Activated naive CD8-positive, alpha-beta T cell (primary cell): ENCODE data around the gene PRRX2.

Experiments used
- H3K27ac Mint-ChIP-seq: one replicate; pipeline ENCODE4 v1.8.0; 2021; ENCODE audit warnings: mixed read lengths
- H3K27me3 Mint-ChIP-seq: one replicate; pipeline ENCODE4 v1.8.0; 2021; ENCODE audit warnings: mixed read lengths
- H3K36me3 Mint-ChIP-seq: one replicate; pipeline ENCODE4 v1.8.0; 2021; ENCODE audit warnings: mixed read lengths
- H3K4me1 Mint-ChIP-seq: one replicate; pipeline ENCODE4 v1.8.0; 2021; ENCODE audit warnings: low read depth, mixed read lengths
- H3K4me3 Mint-ChIP-seq: one replicate; pipeline ENCODE4 v1.8.0; 2021; ENCODE audit warnings: mild to moderate bottlenecking, mixed read lengths
- H3K9me3 Mint-ChIP-seq: one replicate; pipeline ENCODE4 v1.8.0; 2021; ENCODE audit warnings: low read depth, mixed read lengths

Gene PRRX2

GRCh38 chr9:129675620-129676019 lies 10.2 kb downstream of the PRRX2 start:
- Mint-ChIP-seq H3K36me3 (no peaks in the 10 kb centered on the region), H3K27me3 (peaks cover 6% of the 10 kb centered on the region), H3K4me3 (no peak overlapping the region), H3K9me3 (no peaks in the 10 kb centered on the region), H3K4me1 (no peaks in the 10 kb centered on the region), H3K27ac (no peak overlapping the region)

DNA sequence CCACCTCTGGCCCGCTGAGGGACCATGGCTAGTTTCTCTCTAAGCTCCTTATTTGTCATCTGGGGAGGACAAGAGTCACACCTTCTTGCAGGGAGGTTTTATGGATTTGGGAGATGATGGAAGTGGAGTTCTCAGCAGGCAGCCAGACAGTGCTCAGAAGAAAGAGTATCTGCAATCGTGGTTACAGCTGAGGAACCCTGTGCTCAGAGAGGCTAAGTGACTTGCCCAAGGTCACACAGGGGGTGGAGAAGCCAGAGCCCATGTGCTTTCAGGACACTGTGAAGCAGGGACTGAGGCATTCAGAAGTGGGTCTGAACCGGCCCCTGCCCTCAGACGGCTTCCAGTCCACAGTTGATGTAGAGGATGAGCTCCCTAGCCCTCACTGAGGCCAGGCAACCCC lies 10.8 kb downstream of the PRRX2 start:
- Mint-ChIP-seq H3K9me3 (no peaks in the 10 kb centered on the region), H3K36me3 (no peaks in the 10 kb centered on the region), H3K4me1 (no peaks in the 10 kb centered on the region), H3K4me3 (no peak overlapping the region), H3K27ac (no peak overlapping the region), H3K27me3 (peaks cover 10% of the 10 kb centered on the region)

DNA sequence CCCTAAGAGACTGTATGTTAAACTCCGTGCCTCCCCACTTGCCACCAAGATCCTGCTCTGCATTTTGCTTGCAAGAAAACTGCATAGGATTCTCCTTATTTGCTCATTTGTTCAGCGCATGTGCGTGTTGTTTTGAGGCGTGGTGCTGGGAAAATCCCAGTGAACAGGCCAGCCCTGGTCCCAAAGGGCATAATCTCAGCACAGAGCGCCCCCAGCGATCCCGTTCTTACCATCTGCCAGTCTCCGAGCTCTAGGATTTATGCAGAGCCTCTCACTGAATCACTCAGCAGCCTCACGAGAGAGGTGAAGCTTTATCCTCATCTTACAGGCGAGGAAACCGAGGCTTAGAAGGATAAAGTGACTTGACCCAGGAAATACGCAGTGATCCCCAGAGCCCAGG lies 11.5 kb downstream of the PRRX2 start:
- no peaks in the 10 kb centered on the region for H3K4me1 Mint-ChIP-seq
- no peak overlapping the region for H3K27ac Mint-ChIP-seq
- H3K27me3 Mint-ChIP-seq: peaks cover 10% of the 10 kb centered on the region
- no peak overlapping the region for H3K4me3 Mint-ChIP-seq
- H3K36me3 Mint-ChIP-seq: no peaks in the 10 kb centered on the region
- H3K9me3 Mint-ChIP-seq: no peaks in the 10 kb centered on the region

DNA sequence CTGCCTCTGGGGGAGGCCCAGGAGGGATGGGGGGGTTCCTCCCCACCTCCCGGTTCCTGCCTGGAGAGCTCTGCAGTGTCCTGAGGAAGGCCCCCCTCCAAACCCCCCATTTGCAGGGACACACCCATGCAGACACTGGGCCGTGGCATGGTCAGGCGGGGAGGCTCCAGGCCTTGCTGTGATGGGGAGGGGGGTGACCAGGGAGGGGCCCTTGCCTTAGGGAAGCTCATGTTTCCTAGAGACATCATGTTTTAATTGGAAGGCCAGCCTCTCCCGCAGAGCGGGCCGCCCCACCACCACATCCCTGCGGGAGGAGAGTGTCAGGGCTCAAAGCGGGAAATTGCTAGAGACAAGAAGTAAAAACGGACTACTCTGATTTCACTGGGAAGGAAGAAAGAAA lies 12.0 kb downstream of the PRRX2 start:
- H3K4me1 Mint-ChIP-seq: no peaks in the 10 kb centered on the region
- no peak overlapping the region for H3K27ac Mint-ChIP-seq
- H3K4me3 Mint-ChIP-seq: no peak overlapping the region
- peaks cover 10% of the 10 kb centered on the region for H3K27me3 Mint-ChIP-seq
- H3K36me3 Mint-ChIP-seq: no peaks in the 10 kb centered on the region
- H3K9me3 Mint-ChIP-seq: no peaks in the 10 kb centered on the region

DNA sequence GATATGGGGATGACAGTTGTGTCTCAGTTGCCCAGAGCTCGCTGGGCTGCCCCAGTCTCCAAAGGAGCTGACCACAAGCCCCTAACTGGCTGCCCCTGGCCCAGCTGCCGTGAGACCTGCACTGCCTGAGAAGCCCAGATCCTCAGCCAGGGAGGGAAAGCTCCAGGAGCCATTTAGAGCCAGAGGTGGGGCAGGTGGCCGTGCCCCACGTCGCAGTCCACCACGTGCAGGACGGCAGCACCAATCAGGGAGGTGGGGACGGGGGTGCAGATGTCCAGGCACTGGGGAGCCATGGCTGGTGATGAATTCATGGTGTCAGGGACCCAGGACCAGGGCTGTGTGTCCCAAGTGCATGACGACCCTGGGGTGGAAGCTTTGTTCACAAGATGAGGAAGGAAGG lies 13.4 kb downstream of the PRRX2 start:
- Mint-ChIP-seq H3K36me3 (no peaks in the 10 kb centered on the region), H3K4me1 (no peaks in the 10 kb centered on the region), H3K9me3 (no peaks in the 10 kb centered on the region), H3K4me3 (no peak overlapping the region), H3K27me3 (peaks cover 10% of the 10 kb centered on the region), H3K27ac (no peak overlapping the region)

GRCh38 chr9:129679537-129679936 lies 14.1 kb downstream of the PRRX2 start:
- Mint-ChIP-seq H3K27me3 (peaks cover 10% of the 10 kb centered on the region), H3K4me3 (no peak overlapping the region), H3K27ac (no peak overlapping the region), H3K9me3 (no peaks in the 10 kb centered on the region), H3K36me3 (no peaks in the 10 kb centered on the region), H3K4me1 (no peaks in the 10 kb centered on the region)

DNA sequence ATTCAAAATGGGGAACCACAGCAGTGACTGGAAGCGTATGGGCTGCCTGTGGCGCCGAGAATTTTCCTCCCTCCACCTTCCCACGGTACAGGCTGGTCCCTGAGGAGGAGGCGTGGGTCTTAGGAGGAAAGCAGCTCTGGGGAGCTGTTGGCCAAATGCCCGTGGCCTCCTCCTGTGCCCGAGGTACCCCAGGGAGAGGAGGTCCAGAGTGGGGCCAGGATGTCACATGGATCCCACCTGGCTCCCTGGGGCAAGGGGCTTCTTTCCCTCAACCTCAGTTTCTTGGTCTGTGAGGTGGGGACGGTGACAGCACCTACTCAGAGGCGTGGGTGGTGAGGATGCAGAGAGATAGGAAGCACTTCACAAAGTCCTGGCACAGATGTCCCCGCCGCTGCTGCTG lies 16.5 kb downstream of the PRRX2 start:
- Mint-ChIP-seq H3K4me1 (no peaks in the 10 kb centered on the region), H3K36me3 (no peaks in the 10 kb centered on the region), H3K9me3 (no peaks in the 10 kb centered on the region), H3K27me3 (peaks cover 9% of the 10 kb centered on the region), H3K4me3 (no peak overlapping the region), H3K27ac (no peak overlapping the region)

GRCh38 chr9:129682381-129682780 lies 16.9 kb downstream of the PRRX2 start:
- no peaks in the 10 kb centered on the region for H3K4me1 Mint-ChIP-seq
- H3K27me3 Mint-ChIP-seq: peaks cover 8% of the 10 kb centered on the region
- no peak overlapping the region for H3K4me3 Mint-ChIP-seq
- no peak overlapping the region for H3K27ac Mint-ChIP-seq
- H3K9me3 Mint-ChIP-seq: no peaks in the 10 kb centered on the region
- no peaks in the 10 kb centered on the region for H3K36me3 Mint-ChIP-seq

- Mint-ChIP-seq H3K36me3 (no peaks in the 10 kb centered on the region), H3K4me3 (no peak overlapping the region), H3K27ac (no peak overlapping the region), H3K4me1 (no peaks in the 10 kb centered on the region), H3K27me3 (peaks cover 5% of the 10 kb centered on the region), H3K9me3 (no peaks in the 10 kb centered on the region)
Measured at GRCh38 chr9:129685220-129685932, 19.9 kb downstream of the PRRX2 start.

DNA sequence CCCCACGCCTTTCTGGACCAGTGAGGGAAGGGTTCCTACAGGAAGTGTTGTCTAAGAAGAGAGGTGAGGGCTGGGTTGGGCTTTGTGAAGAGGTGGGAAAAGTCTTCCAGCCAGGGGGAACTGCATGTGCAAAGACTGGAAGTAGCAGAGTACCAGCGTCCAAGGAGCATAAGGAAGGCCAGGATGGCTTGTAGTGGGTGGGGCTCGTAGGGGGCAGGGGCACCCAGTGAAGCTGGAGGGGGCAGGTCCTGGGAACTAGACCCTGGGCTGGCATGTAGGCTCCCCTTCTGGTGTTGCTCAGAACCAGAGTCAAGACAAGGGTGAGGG lies 20.4 kb downstream of the PRRX2 start:
- Mint-ChIP-seq H3K4me1 (no peaks in the 10 kb centered on the region), H3K9me3 (no peaks in the 10 kb centered on the region), H3K36me3 (no peaks in the 10 kb centered on the region), H3K27me3 (peaks cover 1% of the 10 kb centered on the region), H3K4me3 (no peak overlapping the region), H3K27ac (no peak overlapping the region)

- H3K4me3 Mint-ChIP-seq: no peak overlapping the region
- H3K27me3 Mint-ChIP-seq: peaks cover 2% of the 10 kb centered on the region
- H3K4me1 Mint-ChIP-seq: no peaks in the 10 kb centered on the region
- no peak overlapping the region for H3K27ac Mint-ChIP-seq
- no peaks in the 10 kb centered on the region for H3K36me3 Mint-ChIP-seq
- H3K9me3 Mint-ChIP-seq: no peaks in the 10 kb centered on the region
Measured at GRCh38 chr9:129686736-129687135, 21.3 kb downstream of the PRRX2 start.

- no peak overlapping the region for H3K27ac Mint-ChIP-seq
- no peaks in the 10 kb centered on the region for H3K9me3 Mint-ChIP-seq
- H3K27me3 Mint-ChIP-seq: peaks cover 2% of the 10 kb centered on the region
- no peak overlapping the region for H3K4me3 Mint-ChIP-seq
- no peaks in the 10 kb centered on the region for H3K4me1 Mint-ChIP-seq
- no peaks in the 10 kb centered on the region for H3K36me3 Mint-ChIP-seq
Measured at GRCh38 chr9:129687391-129687790, 21.9 kb downstream of the PRRX2 start.

DNA sequence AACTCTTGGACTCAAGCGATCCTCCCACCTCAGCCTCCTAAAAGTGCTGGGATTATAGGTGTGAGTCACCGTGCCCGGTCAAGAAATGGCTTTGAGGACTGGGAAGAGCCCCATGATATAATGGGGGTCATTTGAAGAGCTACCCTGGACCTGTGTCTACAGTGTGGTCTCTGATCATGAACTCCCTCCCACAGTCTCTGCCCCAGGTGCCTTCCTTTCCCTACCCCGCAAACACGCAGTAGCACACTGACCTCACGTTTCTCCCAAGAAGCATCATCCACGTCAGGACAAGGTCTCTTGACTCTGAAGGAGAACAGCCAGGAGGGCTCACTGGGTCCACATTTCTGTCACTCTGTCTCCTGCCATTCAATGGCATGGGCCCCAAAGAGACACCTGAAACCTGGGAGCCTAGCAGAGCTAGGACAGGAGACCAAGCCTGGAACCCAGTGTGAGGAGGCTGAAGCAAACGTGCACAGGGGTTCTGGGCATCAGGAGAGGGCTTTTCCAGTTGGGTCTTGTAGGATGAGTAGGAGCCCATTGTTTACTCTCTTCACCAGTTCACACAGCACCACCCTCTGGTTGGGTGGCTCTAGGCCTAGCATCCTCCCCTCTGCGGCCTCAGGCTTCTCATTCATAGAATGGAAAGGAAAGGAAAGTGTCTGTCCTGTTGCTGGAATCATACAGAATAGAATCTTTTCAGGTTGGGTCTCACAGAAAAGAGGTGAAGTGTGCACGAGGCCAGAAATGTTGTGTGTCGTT lies 23.0 kb downstream of the PRRX2 start:
- Mint-ChIP-seq H3K4me1 (no peaks in the 10 kb centered on the region), H3K27me3 (peaks cover 2% of the 10 kb centered on the region), H3K4me3 (no peak overlapping the region), H3K9me3 (no peaks in the 10 kb centered on the region), H3K36me3 (no peaks in the 10 kb centered on the region), H3K27ac (no peak overlapping the region)

GRCh38 chr9:129692534-129692933 lies 27.1 kb downstream of the PRRX2 start:
- no peaks in the 10 kb centered on the region for H3K36me3 Mint-ChIP-seq
- H3K4me3 Mint-ChIP-seq: no peak overlapping the region
- H3K4me1 Mint-ChIP-seq: peaks cover 2% of the 10 kb centered on the region
- peaks cover 5% of the 10 kb centered on the region for H3K27me3 Mint-ChIP-seq
- H3K9me3 Mint-ChIP-seq: no peaks in the 10 kb centered on the region
- no peak overlapping the region for H3K27ac Mint-ChIP-seq

DNA sequence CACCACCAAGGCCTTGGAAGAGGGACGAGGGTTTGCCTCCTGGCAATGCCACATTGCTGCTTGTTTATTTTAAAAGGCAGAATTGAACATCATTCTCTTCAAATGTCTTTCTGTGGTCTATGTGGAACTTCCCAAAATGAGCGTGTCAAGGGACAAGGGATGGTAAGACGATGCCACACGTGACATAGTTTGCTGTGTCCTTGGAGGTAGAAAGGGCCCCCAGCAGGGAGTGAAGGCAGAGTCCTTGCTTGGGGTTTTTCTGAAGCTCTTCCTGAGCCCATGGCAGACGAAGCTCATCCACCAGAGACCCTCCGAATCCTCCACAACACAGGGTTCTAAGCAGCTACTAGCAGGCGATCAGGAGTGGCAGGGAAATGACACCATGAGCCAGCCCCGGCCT lies 28.3 kb downstream of the PRRX2 start:
- H3K27me3 Mint-ChIP-seq: peaks cover 5% of the 10 kb centered on the region
- H3K4me1 Mint-ChIP-seq: peaks cover 6% of the 10 kb centered on the region
- H3K9me3 Mint-ChIP-seq: no peaks in the 10 kb centered on the region
- no peak overlapping the region for H3K27ac Mint-ChIP-seq
- no peaks in the 10 kb centered on the region for H3K36me3 Mint-ChIP-seq
- H3K4me3 Mint-ChIP-seq: no peak overlapping the region

DNA sequence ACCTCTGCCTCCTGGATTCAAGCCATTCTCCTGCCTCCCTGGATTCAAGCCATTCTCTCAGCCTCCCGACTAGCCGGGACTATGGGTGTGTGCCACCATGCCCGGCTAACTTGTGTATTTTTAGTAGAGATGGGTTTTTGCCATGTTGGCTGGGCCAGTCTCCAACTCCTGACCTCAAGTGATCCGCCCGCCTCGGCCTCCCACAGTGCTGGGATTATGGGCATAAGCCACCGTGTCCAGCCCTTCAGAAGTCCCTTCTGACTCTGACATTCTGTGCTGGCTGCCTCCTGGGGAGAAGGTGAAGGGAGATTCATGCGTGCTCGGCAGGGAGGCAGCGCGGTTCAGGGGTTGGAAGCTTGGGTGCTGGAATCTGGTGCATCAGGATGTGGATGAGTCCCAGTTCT lies 28.8 kb downstream of the PRRX2 start:
- H3K4me3 Mint-ChIP-seq: no peak overlapping the region
- H3K9me3 Mint-ChIP-seq: no peaks in the 10 kb centered on the region
- no peak overlapping the region for H3K27ac Mint-ChIP-seq
- peaks cover 6% of the 10 kb centered on the region for H3K4me1 Mint-ChIP-seq
- no peaks in the 10 kb centered on the region for H3K36me3 Mint-ChIP-seq
- H3K27me3 Mint-ChIP-seq: peaks cover 5% of the 10 kb centered on the region
